Middle frontal gyrus (tissue), 1 donor: Measurements from ENCODE around the gene SPOP.

Source experiments
- DNase-seq: peaks from one replicate; pipeline ENCODE4 v3.0.0-alpha.2; 2015; ENCODE audit warnings: low spot score; ENCODE audit errors: extremely low spot score

Gene SPOP

DNA sequence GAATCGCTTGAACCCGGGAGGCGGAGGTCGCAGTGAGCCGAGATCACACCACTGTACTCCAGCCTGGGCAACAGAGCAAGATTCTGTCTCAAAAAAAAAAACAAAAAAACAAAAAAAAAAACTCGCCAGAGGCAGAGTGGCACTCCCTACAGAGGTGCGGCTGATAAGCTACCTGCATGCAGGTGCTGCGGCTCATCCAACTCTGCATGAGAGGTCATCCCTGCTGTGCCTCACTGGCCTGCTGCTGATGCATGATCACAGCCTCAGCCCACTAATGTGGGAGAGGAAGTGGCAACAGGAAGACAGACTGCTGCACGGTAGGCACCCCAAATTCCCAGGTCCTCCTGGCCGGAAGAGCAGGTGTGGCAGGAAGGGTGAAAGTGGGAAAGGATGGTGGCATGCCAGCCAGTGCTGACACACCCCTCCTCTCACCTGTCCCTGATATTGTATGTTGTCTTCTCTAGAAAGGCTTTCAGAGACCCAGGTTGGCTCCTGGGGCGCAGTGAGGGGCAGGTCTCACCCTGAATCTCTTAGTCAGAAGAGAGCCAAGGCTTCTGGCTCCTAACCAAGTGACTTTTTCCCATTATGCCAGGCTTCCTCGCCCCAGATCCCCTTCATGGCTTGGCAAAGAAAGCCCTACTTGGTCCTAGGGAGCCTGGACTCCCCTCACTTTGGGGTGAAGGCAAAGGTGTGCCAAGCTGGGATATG lies 90.4 kb downstream of the SPOP start:
- DNase-seq: no peak

DNA sequence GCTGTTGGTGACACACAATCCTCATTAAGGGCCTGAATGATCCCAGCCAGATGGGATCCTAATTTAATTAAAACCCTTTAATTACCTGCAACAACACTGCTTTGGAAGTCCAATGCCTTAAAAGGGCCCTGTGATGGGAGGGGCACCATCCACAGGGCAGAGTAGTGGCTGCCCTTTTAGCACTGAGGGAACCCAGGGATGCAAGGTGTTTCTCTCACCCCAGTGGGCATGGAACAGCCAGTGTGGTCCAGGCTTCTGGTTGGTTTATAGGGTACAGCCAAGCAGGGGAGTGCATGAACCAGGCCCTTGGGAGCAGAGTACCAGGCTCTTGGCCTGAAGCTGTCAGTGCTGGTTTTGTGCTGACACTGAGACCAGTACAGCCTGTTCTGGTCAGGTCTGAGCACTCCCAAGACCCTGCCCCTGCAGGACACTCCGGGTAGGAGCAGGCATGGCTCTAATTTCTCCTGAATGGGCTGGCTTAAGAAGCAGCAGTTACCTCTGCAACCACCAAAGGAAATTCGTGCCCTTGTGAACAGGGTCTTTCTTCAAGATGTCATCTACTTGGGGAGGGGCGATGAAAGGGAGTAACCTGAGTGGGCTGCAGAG lies 92.4 kb downstream of the SPOP start:
- DNase-seq: no peak

DNA sequence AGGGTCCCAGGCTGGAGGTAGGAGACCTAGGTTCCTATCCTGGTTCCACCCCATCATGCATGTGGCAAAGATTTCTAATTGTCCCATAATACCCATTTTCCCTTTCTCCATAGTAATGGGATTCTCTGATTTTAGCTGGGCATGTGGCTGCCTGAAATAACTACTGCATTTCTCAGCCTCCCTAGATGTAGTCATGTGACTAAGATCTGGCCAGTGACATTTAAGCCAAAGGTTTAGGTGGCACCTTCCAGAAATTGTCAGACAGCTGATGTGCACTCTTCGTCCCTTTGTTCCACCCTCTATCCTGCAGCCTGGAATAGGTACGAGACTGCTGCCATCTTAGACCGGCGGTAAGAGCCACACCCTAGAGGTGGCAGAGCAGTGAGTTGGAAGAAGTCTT lies 94.0 kb downstream of the SPOP start:
- DNase-seq: no peak

DNA sequence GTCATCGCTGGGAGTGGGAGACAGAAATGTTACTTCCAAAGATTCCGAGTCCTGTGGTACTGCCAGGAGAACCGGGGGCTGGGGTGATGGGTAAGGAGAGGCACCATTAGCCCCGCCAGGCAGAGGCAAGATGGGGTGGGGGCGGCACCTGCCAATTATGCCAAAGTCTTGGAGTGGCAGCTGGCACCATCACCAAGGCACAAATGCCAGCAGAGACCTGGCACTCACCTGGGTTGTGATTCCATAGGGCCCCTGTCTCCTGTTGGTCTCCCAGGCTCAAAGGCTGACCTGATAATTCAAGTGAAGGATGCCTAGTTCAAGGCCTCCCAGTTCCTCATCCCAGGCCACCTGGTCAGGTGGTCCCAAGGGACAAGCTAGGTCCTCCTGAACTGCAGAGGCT lies 94.7 kb downstream of the SPOP start:
- no peak for DNase-seq

DNA sequence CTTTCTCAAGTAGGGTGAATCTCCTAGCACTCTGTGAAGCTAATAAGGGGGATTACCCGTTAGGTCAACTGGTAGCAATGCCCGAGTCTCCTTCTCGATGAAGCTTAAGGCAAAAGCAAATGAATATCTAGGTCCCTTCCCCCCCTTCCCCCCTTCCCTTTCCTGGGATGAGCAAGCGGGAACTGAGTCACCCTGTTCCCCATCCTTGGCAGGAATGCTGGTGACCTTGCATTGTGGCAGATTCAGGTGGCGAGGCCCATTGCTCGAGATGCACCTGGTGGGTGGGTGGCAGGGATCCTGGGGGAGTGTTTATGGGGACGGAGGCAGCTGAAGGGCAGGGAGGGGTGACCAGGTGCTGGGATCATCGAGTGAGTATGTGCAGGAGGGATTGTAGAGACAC lies 95.1 kb downstream of the SPOP start:
- no peak for DNase-seq

DNA sequence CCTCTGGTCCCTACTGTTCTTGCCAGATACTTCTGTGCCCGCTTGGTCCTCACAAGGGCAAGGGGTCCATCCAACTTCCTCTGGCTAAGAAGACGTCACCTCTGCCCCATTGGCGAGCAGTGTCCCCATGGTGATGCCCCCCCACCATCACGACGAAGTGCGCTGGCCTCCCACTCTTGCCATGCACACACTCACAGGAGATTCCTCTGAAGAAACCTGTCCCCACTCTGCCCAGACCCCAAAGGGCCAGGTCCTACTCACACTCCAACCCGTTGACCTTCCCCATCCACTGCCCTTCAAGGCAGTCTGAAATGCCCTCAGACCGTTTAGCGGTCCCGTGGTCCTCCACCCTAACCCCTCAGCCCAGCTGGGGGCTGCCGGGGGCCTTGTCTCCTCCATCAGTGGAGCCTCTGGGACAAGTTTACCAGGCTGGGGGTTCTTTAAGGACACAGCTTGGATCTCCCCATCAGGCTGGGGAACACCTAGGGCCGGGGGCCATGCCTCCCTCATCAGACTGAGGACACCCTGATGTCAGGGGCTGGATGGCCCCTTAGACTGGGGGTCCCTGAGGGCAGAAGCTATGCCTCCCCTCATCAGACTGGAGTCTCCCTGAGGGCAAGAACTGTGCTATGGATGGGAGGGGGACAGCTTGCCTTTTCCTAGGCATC lies 95.7 kb downstream of the SPOP start:
- no peak for DNase-seq

DNA sequence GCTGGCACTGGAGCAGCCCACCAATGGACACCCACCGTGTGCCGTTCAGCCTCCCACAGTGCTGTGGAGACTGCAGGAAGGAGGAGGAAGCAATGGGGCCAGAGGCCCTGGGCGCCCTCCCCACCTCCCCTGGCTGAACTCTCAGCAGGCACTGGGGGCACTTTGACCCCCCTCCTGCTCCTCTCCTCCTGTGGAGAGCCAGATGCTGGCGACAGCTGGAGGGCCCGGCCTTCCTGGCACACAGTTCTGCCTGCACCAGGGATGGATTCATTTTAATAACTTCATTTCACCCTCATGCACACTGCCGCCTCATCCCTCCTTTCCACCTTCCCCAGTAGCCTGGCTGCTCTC lies 96.3 kb downstream of the SPOP start:
- no peak for DNase-seq

DNA sequence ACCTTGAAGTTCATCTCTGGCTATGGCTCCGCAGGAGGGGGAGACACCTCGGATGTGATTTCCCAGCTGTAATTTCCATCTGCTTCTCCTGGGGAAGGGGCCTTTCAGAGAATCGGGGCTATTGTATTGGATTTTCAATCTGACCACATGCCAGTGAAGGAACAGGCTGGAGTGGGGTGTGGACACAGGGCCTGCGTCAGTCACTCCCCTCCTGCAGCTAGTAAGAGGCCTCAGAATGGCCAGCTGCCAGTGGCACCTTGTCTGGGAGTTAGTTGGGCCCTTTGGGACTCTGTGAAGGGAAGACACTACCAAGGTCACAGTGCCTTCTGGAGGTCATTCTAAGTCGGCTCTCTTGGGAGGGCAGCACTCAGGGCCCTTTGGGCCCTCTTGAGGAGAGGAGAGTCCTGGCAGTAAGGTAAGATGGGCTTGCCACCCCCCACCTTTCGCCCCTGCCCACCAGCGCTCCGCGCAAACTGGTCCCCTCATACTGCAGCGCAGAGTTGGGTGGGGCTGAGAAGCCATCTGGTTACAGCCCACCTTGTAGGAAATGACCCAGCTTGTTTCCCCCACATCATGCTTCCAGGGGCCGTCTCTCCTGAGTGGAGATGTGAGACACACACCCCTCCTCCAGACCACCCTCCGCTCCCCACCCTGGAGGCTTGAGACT lies 96.8 kb downstream of the SPOP start:
- no peak for DNase-seq

DNA sequence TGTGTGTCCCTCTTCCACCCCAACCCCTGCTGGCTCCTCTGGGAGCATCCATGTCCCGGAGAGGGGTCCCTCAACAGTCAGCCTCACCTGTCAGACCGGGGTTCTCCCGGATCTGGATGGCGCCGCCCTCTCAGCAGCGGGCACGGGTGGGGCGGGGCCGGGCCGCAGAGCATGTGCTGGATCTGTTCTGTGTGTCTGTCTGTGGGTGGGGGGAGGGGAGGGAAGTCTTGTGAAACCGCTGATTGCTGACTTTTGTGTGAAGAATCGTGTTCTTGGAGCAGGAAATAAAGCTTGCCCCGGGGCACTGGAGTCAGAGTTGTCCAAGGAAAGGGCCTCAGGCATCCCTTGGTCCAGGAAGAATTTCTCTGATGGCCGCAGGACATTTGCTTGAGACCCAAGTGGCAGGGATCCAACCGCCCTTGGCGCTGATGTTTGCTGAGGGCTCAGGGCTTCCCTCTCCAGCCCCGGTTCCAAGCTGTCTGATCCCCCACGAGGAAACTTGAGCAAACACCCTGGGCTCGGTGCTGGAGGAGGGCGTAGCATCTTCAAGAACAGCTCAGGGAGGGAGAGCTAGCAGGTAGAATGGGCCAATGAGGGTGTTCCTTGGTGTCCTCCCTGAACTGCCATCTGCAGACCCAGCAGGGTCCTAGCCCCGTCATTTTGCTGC lies 97.7 kb downstream of the SPOP start:
- DNase-seq: no peak

DNA sequence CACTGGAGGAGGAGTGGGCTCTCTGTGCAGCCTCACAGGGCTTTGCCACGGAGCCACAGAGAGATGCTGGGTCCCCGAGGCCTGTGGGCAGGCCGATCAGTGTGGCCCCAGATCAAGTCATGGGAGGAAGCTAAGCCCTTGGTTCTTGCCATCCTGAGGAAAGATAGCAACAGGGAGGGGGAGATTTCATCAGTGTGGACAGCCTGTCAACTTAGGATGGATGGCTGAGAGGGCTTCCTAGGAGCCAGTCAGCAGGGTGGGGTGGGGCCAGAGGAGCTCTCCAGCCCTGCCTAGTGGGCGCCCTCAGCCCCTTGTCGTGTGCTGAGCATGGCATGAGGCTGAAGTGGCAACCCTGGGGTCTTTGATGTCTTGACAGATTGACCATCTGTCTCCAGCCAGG lies 98.4 kb downstream of the SPOP start:
- no peak for DNase-seq

DNA sequence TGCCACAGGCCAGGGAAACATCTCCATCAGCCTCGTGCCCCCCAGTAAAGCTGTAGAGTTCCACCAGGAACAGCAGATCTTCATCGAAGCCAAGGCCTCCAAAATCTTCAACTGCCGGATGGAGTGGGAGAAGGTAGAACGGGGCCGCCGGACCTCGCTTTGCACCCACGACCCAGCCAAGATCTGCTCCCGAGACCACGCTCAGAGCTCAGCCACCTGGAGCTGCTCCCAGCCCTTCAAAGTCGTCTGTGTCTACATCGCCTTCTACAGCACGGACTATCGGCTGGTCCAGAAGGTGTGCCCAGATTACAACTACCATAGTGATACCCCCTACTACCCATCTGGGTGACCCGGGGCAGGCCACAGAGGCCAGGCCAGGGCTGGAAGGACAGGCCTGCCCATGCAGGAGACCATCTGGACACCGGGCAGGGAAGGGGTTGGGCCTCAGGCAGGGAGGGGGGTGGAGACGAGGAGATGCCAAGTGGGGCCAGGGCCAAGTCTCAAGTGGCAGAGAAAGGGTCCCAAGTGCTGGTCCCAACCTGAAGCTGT lies 98.9 kb downstream of the SPOP start:
- no peak for DNase-seq

DNA sequence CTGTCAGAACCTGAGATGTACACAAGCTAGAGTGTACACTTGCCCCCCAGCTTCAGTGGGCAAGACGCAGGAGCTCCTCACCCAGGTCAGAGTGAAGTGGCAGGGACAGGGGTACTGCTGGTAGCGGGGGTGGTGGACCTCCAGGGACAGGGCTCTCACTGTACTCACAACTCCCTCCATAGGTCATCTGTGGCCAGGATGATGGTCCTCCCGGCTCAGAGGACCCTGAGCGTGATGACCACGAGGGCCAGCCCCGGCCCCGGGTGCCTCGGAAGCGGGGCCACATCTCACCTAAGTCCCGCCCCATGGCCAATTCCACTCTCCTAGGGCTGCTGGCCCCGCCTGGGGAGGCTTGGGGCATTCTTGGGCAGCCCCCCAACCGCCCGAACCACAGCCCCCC lies 99.5 kb downstream of the SPOP start:
- no peak for DNase-seq

DNA sequence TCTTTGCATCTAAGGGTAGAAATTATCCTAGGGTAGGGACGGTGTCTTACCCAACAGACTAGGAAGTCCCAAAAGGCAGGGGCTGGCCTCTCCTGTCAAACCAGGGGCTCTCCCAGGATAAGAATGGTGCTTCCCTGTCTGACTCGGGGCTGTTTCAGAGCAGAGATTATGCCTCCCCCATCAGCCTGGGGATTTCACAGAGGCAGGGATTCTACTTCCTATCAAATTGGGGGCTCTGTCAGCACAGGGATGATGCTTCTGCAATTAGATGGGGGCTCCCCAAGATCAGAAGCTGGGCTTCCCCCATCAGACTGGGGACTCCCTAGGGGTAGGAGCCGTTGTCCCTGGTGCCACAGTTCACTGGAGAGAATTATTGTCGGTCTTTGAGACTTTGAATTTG lies 99.9 kb downstream of the SPOP start:
- DNase-seq: no peak

DNA sequence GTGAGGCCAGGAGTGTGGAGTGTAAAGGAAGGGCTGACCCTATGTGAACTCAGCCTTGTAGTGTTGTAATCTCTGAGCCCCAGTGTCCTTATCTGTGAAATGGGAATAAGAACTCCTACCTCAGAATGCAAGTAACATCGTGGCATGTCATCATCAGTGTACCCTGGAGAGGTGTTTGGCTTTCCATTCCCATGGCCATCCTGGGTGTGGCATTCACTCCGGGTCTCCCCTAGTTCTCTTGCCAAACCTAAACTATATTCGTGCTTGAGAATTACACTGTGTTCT lies 100.3 kb downstream of the SPOP start:
- no peak for DNase-seq

DNA sequence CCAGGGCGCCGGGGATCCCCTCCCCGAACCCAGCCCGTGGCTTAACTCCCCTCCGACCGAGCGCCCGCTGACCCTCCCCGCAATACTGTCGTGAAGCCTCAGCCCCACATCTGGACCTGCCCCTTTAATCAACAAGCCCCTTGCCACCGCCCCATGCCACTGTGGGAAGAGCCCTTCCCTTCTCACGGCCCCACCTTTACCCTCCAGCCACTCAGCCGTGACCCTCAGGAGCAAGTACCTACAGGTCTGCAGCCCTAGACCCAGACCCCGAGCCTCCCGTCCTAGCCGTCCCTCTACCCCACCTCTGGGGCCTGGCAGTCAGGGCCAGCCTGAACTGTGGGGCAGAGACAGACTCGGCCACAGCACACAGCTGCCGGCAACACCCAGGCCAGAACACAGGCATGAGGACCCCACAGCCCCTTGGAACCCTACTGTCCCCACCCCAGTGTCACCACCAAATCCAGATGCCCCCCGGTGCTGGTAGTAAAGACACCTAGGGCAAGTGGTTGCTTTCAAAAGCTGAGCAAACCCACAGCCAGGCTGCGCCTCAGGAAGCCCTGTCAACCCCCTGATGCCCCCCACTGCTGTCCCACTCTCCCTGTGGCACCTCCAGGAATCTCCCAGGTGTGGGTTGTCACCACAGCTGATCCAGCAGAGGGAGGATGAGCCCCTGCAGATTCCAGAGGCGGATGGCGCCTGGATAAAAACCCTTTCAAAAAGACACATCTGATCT lies 100.8 kb downstream of the SPOP start:
- DNase-seq: no peak

DNA sequence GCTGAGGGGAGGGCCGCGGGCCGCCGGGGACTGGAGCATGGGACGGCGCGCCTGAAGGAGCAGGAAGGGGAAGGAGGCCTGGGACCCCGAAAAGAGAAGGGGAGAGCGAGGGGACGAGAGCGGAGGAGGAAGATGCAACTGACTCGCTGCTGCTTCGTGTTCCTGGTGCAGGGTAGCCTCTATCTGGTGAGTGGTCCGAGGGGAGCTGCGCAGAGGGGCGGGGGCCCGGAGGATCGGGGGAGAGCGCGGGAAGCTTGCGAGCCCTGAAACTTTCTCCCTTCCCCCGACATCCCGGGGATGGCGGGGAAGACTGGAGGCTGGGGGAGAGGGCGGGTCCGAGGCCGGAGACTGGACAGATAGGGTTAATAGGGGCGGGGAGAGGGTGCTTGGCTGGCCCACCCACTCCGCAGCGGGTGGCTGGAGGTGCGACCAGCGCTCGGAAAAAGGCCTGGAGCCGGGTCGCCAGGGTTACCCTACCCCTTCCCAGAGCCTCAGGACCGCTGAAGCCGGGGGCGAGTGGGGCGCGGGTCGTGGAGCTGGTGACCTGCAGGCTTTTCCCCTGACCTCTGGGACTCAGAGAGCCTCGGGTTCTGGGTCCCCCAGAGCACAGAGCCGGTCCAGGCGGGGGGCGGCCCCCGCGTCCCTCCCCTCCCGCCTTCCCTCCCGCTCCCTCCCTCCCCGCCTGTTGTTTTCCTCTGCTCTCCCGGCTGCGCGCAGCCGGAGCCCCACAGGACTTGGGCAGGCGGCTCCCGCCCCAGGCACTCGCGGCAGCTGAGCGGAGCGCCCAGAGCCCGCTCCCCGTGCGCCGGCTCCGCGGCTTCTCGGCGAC lies 101.6 kb downstream of the SPOP start:
- DNase-seq: no peak

DNA sequence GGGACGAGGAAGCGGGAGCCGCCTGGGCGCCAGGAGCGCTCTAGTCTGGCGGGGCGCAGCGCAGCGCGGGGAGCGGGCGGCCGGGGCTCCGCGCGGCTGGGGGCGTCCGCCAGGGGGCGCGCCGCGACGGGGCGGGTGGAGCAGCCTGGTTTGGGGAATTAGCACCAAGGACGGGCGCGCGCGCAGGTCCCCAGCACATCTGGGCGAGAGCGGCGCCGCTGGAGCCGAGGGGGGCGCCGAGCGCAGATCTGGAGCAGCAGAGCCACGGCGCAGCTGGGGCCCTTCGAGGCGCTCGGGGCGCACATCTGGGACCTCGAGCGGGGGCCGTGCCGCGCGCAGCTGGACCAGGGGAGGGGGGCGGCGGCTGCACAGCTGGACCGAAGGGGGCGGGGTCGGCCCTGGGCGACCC lies 102.2 kb downstream of the SPOP start, which contains the start of gene NXPH3:
NXPH3 (plus strand) TSS at position 193 of the 409 bp plus-strand sequence. CDS start 349 bp downstream, outside the sequence.
- no peak for DNase-seq

DNA sequence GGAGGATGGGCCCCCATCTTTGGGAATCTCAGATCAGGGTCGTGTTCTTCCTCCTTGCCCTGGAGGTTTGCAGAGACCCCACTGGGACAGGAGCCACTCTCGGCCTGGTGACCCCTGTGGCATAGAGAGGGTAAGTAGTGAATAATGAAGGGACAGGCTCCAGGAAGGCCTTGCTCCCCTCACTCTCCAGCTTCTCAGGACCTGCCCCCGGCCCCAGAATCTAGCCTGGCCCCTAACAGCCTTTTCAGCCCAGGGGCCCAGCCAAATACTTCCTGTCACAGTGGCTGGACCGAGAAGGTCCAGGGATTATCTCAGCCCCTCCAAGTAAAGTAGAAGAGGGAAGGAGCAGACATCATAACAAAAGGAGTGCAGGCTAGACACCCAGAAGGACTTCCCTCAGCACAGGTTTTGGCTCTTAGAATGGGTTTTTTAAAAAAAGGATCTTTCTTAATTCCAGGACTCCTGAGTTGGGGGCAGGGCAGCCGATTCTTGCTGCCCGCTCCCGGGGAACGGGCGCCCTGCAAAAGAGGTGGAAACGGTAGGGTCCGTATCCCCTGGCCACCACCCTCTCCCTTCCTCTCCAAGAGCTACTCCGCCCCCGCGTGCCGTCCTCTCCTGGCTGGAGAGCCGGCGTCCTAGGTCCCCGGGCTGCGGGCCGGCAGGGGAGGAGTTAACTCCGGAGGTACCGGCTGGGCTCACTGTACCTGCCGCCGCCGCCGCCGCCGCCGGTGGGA lies 102.8 kb downstream of the SPOP start:
- no peak for DNase-seq

DNA sequence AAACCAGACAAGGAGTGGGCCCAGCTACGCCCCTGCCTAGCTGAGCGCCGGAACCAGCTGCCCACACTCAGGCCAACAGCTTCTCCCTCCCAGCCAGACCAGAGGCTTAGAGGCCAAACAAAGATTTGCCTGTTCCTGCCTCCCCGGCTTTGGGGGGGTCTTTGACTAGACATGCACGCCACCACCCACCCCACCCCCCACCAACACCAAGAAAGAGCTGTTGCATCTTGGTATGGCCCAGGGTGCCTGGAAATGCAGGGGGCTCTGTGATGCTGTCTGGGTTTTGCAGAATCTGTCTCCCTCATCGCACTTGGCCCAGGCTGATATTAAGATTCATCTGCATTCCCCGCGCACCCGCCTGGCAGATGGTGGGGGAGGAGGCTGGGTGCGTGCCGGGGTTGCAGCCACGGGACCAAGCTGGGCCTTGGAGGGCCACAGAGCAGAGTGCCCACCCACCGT lies 103.5 kb downstream of the SPOP start:
- DNase-seq: no peak
